ENCODE measurements around the gene CFAP100. TPM values are rescaled to one million over a fixed set of nuclear protein-coding genes. Genes with fewer than 3 reads are reported as not detected.

Gene CFAP100
- total RNA-seq, 4 donors from 2014 or later, result not detected

- no peak for DNase-seq (ENCODE audit: extremely low spot score)
- no peak overlapping the region for H3K27ac ChIP-seq (replicated peaks in 1 of 4)
- H3K27me3 ChIP-seq, result no peaks in the 10 kb centered on the region
- H3K4me1 ChIP-seq, result peaks cover 52 to 86% (median 57%) of the 10 kb centered on the region in 4 donors
- H3K36me3 ChIP-seq, result peaks cover 66 to 70% (median 69%) of the 10 kb centered on the region in 4 donors
- no peak overlapping the region for H3K4me3 ChIP-seq
- 92% methylated on average over 11 of the region's 11 CpGs for WGBS
- intact Hi-C loops (cut with DNase I), result no loop called here
- TF ChIP-seq, protein P1, sequence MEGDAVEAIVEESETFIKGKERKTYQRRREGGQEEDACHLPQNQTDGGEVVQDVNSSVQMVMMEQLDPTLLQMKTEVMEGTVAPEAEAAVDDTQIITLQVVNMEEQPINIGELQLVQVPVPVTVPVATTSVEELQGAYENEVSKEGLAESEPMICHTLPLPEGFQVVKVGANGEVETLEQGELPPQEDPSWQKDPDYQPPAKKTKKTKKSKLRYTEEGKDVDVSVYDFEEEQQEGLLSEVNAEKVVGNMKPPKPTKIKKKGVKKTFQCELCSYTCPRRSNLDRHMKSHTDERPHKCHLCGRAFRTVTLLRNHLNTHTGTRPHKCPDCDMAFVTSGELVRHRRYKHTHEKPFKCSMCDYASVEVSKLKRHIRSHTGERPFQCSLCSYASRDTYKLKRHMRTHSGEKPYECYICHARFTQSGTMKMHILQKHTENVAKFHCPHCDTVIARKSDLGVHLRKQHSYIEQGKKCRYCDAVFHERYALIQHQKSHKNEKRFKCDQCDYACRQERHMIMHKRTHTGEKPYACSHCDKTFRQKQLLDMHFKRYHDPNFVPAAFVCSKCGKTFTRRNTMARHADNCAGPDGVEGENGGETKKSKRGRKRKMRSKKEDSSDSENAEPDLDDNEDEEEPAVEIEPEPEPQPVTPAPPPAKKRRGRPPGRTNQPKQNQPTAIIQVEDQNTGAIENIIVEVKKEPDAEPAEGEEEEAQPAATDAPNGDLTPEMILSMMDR (IDR thresholded peaks at IDR 0.05), result no peak
- TF ChIP-seq EP300 (IDR thresholded peaks at IDR 0.05) (no peak), POLR2A (IDR thresholded peaks at IDR 0.05; ENCODE audit: low read depth) (no peak), POLR2AphosphoS5 (IDR thresholded peaks at IDR 0.05) (no peak)
- no peaks in the 10 kb centered on the region for H3K9me3 ChIP-seq
Observed at GRCh38 chr3:126469479-126469878, 74.8 kb downstream of the CFAP100 start.

DNA sequence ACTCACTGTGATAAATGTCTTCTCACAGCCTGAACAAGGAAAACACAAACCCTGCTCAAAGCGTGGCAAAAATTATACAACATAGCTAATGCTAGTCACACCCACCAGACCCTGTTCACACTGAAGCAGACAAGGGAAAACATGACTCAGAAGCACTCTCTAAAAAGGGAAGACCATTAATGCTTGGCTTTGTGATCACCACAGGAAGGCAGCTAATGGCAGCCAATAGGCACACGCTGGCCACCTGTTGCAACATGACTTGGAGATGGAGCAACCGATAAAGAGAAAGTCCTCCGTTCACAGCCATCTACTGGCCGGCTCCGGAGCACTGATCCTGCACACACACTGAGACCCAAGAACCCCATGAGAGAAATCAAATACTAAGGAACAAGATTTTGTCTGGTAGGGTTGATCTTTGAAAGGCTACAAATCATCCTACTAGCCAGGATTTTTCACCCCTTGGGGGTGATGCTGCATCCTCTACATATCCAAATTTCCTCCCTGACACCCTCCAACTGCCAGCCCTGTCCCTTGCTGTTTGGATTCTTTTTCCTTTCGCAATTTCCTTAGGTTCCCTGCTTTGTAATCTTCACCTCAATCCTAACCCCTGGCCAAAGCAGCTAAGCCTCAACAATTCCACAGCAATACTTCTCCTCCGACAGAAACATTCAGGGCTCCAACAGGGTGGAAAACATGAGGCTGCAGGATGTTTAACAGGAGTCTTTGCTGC is 77.7 kb downstream of the CFAP100 start:
- Histone ChIP-seq H3K9me3 (no peaks in the 10 kb centered on the region), H3K4me1 (peaks cover 55 to 78% (median 61%) of the 10 kb centered on the region in 4 donors), H3K27ac (replicated peaks in 1 of 4) (peak overlapping the region; percentile 34 to 94 (median 54)), H3K27me3 (no peaks in the 10 kb centered on the region), H3K36me3 (peaks cover 39 to 41% (median 40%) of the 10 kb centered on the region in 4 donors), H3K4me3 (peak overlapping the region; percentile 28 to 79 (median 71))
- WGBS, result 28% methylated on average over 8 of the region's 8 CpGs
- intact Hi-C loops (cut with DNase I), result loop anchor here (5.0 kb wide), 1 partner anchor 80 kb away; the partner anchor contains the start of gene CFAP100
- no peak for DNase-seq (ENCODE audit: extremely low spot score)
- TF ChIP-seq POLR2AphosphoS5 (IDR thresholded peaks at IDR 0.05), result peak; percentile 86 to 89
- TF ChIP-seq POLR2A (IDR thresholded peaks at IDR 0.05; ENCODE audit: low read depth), result no peak

DNA sequence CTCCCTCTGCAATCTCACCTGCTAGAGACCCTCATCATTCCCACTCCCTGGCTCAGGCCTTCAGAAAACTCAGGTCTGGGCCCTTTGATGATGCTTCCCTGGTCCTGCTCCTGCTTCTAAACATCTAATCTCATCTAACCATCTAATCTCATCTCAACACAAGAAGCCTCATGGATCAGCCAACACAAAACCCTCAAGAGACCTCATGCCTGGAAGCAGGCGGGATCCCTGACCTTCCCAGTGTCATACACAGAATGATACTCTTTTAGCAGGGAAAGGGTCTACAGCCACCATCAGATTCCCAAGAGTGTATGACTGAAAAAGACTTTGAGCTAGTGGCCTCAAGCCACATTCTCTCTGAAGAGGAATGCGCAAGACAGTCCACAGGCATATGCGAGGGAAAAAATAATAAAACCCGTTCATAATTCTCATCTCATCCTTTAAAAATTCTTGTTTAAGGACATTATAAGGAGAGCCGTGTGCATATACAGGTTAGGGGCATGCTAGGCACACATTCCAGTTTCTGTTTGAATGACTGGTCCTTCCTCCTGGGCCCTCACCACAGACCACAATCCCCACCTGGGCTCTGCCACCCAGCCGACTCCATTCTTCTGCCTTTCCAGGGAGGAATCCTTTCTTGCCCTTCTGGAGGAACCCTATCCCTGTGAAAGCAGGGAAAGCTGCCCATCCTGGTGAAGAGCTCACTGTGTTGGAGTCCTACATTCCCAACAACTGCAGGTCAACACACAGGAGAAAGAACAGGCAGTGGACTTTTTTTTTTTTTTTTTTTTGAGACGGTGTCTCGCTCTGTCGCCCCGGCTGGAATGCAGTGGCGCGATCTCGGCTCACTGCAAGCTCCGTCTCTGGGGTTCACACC is 78.8 kb downstream of the CFAP100 start:
- H3K27ac ChIP-seq (replicated peaks in 1 of 4), result peak overlapping the region in 3 of 4 donors; percentile 57 to 94 (median 93)
- H3K27me3 ChIP-seq, result no peaks in the 10 kb centered on the region
- 82% methylated on average over 14 of the region's 14 CpGs for WGBS
- TF ChIP-seq, protein P1 (IDR thresholded peaks at IDR 0.05), result no peak
- TF ChIP-seq EP300 (IDR thresholded peaks at IDR 0.05) (no peak), POLR2AphosphoS5 (IDR thresholded peaks at IDR 0.05) (no peak), POLR2A (IDR thresholded peaks at IDR 0.05; ENCODE audit: low read depth) (no peak)
- DNase-seq (ENCODE audit: extremely low spot score), result no peak
- no peaks in the 10 kb centered on the region for H3K9me3 ChIP-seq
- peaks cover 28 to 30% (median 29%) of the 10 kb centered on the region in 4 donors for H3K36me3 ChIP-seq
- H3K4me3 ChIP-seq, result peak overlapping the region; percentile 67 to 79 (median 71)
- intact Hi-C loops (cut with DNase I), result loop anchor here (5.0 kb wide), 1 partner anchor 81 kb away; the partner anchor contains the start of gene CFAP100
- H3K4me1 ChIP-seq, result peaks cover 52 to 68% (median 54%) of the 10 kb centered on the region in 4 donors

DNA sequence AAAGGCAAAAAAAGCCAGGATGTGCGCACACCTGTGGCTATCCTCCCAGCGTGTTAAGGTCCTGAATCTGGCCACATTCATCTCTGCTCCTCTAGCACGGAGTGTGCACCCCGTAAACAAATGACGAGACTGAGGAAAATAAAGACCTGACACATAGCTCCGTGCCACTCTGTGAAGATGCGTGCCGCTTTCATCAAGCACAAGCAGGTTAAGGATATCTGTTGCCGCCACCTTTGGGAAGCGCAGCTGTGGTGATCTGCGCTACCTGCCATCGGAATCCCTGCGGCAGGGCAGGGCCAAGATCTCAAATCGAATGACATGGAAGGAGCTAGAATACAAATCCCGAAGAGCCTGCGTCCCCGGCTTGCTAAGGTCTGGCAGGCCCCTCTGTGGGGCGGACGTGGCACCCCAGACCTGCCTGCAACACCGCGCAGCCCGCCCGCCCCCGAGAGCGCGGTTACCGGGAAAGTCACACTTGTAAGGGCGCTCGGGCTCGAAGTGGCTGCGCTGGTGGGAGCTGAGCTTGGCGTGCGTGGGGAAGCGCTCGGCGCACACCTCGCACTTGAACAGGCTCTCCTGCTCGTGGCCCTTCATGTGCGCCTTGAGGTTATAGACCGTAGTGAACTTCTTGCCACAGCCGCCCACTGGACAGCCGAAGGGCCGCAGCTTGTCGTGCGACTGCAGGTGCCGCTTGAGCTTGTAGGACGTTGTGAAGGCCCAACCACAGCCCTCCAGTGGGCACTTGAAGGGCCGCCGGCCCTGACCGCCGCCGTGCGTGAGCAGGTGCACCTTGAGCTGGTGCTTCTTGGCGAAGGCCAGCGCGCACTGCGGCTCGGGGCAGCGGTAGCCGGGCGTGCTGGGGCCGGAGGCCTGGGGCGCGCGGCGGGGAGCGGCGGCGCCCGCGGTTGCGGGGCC is 80.0 kb downstream of the CFAP100 start:
- TF ChIP-seq POLR2AphosphoS5 (IDR thresholded peaks at IDR 0.05), result no peak
- no peak for TF ChIP-seq POLR2A (IDR thresholded peaks at IDR 0.05; ENCODE audit: low read depth)
- TF ChIP-seq EP300 (IDR thresholded peaks at IDR 0.05), result no peak
- TF ChIP-seq, protein P1 (IDR thresholded peaks at IDR 0.05), result no peak
- H3K4me1 ChIP-seq, result peaks cover 44 to 56% (median 49%) of the 10 kb centered on the region in 4 donors
- intact Hi-C loops (cut with DNase I), result loop anchor here (5.0 kb wide), 1 partner anchor 82 kb away; the partner anchor contains the start of gene CFAP100
- H3K36me3 ChIP-seq, result peaks cover 16 to 18% (median 17%) of the 10 kb centered on the region in 4 donors
- peak overlapping the region; percentile 93 to 99 (median 94) for H3K27ac ChIP-seq (replicated peaks in 1 of 4)
- H3K27me3 ChIP-seq, result no peaks in the 10 kb centered on the region
- no peak for DNase-seq (ENCODE audit: extremely low spot score)
- WGBS, result 23% methylated on average over 21 of the region's 72 CpGs
- H3K9me3 ChIP-seq, result no peaks in the 10 kb centered on the region
- peak overlapping the region; percentile 67 to 79 (median 71) for H3K4me3 ChIP-seq
